Hepatocyte (in vitro differentiated cells): ENCODE data around the gene PGM2. TPM values are rescaled to one million over a fixed set of nuclear protein-coding genes. Genes with fewer than 3 reads are reported as not detected.

Experiments
- DNase-seq: peaks from one replicate; pipeline ENCODE4 v3.0.0-alpha.2; 2016; ENCODE audit warnings: low spot score
- H2AFZ ChIP-seq: fragments of 200-600 bp; sonication (generic); 2 replicates; pipeline ENCODE4 v1.6.0; 2016; ENCODE audit warnings: antibody characterized with exemption, mild to moderate bottlenecking
- H3K27ac ChIP-seq: fragments of 200-600 bp; sonication (generic); 2 replicates; pipeline ENCODE4 v1.5.1; 2016; ENCODE audit warnings: mild to moderate bottlenecking
- H3K27me3 ChIP-seq: fragments of 200-600 bp; sonication (generic); 2 replicates; pipeline ENCODE4 v1.6.1; 2016
- H3K36me3 ChIP-seq: fragments of 200-600 bp; sonication (generic); replicated peaks from 2 replicates; pipeline ENCODE4 v1.5.1; 2016; ENCODE audit warnings: low read depth; ENCODE audit not compliant: insufficient read depth
- H3K4me1 ChIP-seq: fragments of 200-600 bp; sonication (generic); 2 replicates; pipeline ENCODE4 v1.5.1; 2016; ENCODE audit warnings: mild to moderate bottlenecking, moderate library complexity; ENCODE audit not compliant: insufficient read depth
- H3K4me2 ChIP-seq: fragments of 200-600 bp; sonication (generic); 2 replicates; pipeline ENCODE4 v1.6.0; 2016
- H3K4me3 ChIP-seq: fragments of 200-600 bp; sonication (generic); 2 replicates; pipeline ENCODE4 v1.5.1; 2016; ENCODE audit warnings: mild to moderate bottlenecking
- H3K79me2 ChIP-seq: fragments of 200-600 bp; sonication (generic); 2 replicates; pipeline ENCODE4 v1.6.0; 2017; ENCODE audit warnings: mild to moderate bottlenecking
- H3K9me2 ChIP-seq: fragments of 200-600 bp; sonication (generic); replicated peaks from 2 replicates; pipeline ENCODE4 v1.6.0; 2017; ENCODE audit warnings: mild to moderate bottlenecking; ENCODE audit not compliant: insufficient read depth
- H3K9me3 ChIP-seq: fragments of 200-600 bp; sonication (generic); 2 replicates; pipeline ENCODE4 v1.5.1; 2016; ENCODE audit warnings: low read depth, mild to moderate bottlenecking
- H4K20me1 ChIP-seq: fragments of 200-600 bp; sonication (generic); 2 replicates; pipeline ENCODE4 v1.6.0; 2016; ENCODE audit warnings: mild to moderate bottlenecking; ENCODE audit not compliant: insufficient read depth, poor library complexity, severe bottlenecking
- CTCF ChIP-seq: fragments of 200-600 bp; sonication (generic); IDR thresholded peaks from 2 replicates; pipeline ENCODE4 v1.5.1; 2016; ENCODE audit warnings: antibody characterized with exemption, mild to moderate bottlenecking; ENCODE audit not compliant: poor library complexity
- EZH2 ChIP-seq: fragments of 200-600 bp; sonication (generic); IDR thresholded peaks from 2 replicates; pipeline ENCODE4 v1.6.1; 2016; ENCODE audit warnings: antibody characterized with exemption, mild to moderate bottlenecking, borderline replicate concordance
- EZH2phosphoT487 ChIP-seq: fragments of 200-600 bp; sonication (generic); IDR thresholded peaks from one replicate; pipeline ENCODE4 v1.6.1; 2018; ENCODE audit warnings: antibody characterized with exemption, mild to moderate bottlenecking, low read depth, moderate library complexity; ENCODE audit not compliant: unreplicated experiment, severe bottlenecking
- WGBS: methylation state at CpG from one replicate; pipeline ENCODE4 v1.1.6; 2016; ENCODE audit warnings: low lambda C conversion rate; ENCODE audit errors: missing lambda C conversion rate; 5-methylcytosine and 5-hydroxymethylcytosine counted together
- polyA plus RNA-seq: library from polyadenylated mRNA; unstranded; fragments of >200 nt; fragmentation: Nextera tagmentation; extraction: Ambion mirVana; gene quantifications from 2 replicates; pipeline ENCODE4 v1.2.1, GENCODE V29; 2016
- total RNA-seq: library from RNA; depleted of rRNA; stranded (reverse); fragments of >200 nt; gene quantifications from 2 replicates; pipeline ENCODE4 v1.2.3, GENCODE V29; 2014

Gene PGM2
- total and polyA plus RNA-seq, 2 experiments from 2014 or later = 11.2 to 28.2 TPM

- H3K4me2 ChIP-seq = peak overlapping the region; percentile 93
- peak overlapping the region; percentile 87 for H3K4me3 ChIP-seq
- peak overlapping the region; percentile 90 for H2AFZ ChIP-seq
- H3K27me3 ChIP-seq = no peaks in the 10 kb centered on the region
- H3K36me3 ChIP-seq = no peaks in the 10 kb centered on the region
- H3K9me2 ChIP-seq = no peaks in the 10 kb centered on the region
- peaks cover 21% of the 10 kb centered on the region for H3K79me2 ChIP-seq
- peak overlapping the region; percentile 87 for H3K27ac ChIP-seq
- 3% methylated on average over 38 of the region's 38 CpGs for WGBS
- no peaks in the 10 kb centered on the region for H3K9me3 ChIP-seq
- DNase-seq = peak; percentile 45
- no peaks in the 10 kb centered on the region for H4K20me1 ChIP-seq
- peaks cover 14% of the 10 kb centered on the region for H3K4me1 ChIP-seq
- TF ChIP-seq CTCF = no peak
- TF ChIP-seq EZH2phosphoT487 = no peak
- no peak for TF ChIP-seq EZH2
These were observed 672 bp downstream of the PGM2 start for GRCh38 chr4:37827030-37827685.

GRCh38 chr4:37827802-37828321, 1.4 kb downstream of the PGM2 start:
- peak overlapping the region; percentile 93 for H3K4me2 ChIP-seq
- DNase-seq = no peak
- peak overlapping the region; percentile 87 for H3K27ac ChIP-seq
- no peaks in the 10 kb centered on the region for H4K20me1 ChIP-seq
- no peak overlapping the region for H2AFZ ChIP-seq
- no peaks in the 10 kb centered on the region for H3K9me2 ChIP-seq
- H3K79me2 ChIP-seq = peaks cover 21% of the 10 kb centered on the region
- peak overlapping the region; percentile 87 for H3K4me3 ChIP-seq
- no peak for TF ChIP-seq EZH2
- no peak for TF ChIP-seq EZH2phosphoT487
- TF ChIP-seq CTCF = no peak
- 65% methylated on average over 1 of the region's 1 CpG for WGBS
- no peaks in the 10 kb centered on the region for H3K36me3 ChIP-seq
- peaks cover 14% of the 10 kb centered on the region for H3K4me1 ChIP-seq
- H3K27me3 ChIP-seq = no peaks in the 10 kb centered on the region
- no peaks in the 10 kb centered on the region for H3K9me3 ChIP-seq

GRCh38 chr4:37828843-37829242, 2.4 kb downstream of the PGM2 start:
- 90% methylated on average over 3 of the region's 3 CpGs for WGBS
- Histone ChIP-seq H3K4me1 (peaks cover 14% of the 10 kb centered on the region), H2AFZ (no peak overlapping the region)

More at GRCh38 chr4:37828843-37829242, 2.4 kb downstream of the PGM2 start:
- no peak for TF ChIP-seq CTCF
- TF ChIP-seq EZH2phosphoT487 = no peak
- Histone ChIP-seq H3K4me2 (peak overlapping the region; percentile 93), H3K9me3 (no peaks in the 10 kb centered on the region), H4K20me1 (no peaks in the 10 kb centered on the region), H3K4me3 (no peak overlapping the region), H3K79me2 (peaks cover 21% of the 10 kb centered on the region), H3K27ac (no peak overlapping the region), H3K27me3 (no peaks in the 10 kb centered on the region), H3K36me3 (no peaks in the 10 kb centered on the region), H3K9me2 (no peaks in the 10 kb centered on the region)
- no peak for DNase-seq
